SH-SY5Y (cell line): ENCODE measurements around the gene ETV3.

ENCODE experiments used
- GATA2 ChIP-seq: IDR thresholded peaks from 2 replicates; pipeline ENCODE4 v1.6.1; 2011; ENCODE audit warnings: mild to moderate bottlenecking, low read depth, low read length
- GATA3 ChIP-seq: IDR thresholded peaks from 2 replicates; pipeline ENCODE4 v1.6.1; 2011; ENCODE audit warnings: low read depth, mild to moderate bottlenecking, low read length, moderate library complexity

GRCh38 chr1:157097692-157098091 lies 40.5 kb downstream of the ETV3 start:
- no peak for TF ChIP-seq GATA3
- TF ChIP-seq GATA2: no peak
